Stimulated activated CD4-positive, alpha-beta T cell treated with anti-CD3 and anti-CD28 coated beads, Interleukin-15, amount 100 ng/mL, for 1 hour (primary cell): ENCODE measurements around the gene CEP350.
A peak's percentile ranks its signal among the peaks of the same experiment; 100 is the strongest.

ENCODE experiments used
- DNase-seq, 2 donors: peaks; one replicate each; pipeline ENCODE4 v3.0.0-alpha.2; 2020; ENCODE audit warnings: low read depth in 1 of 2, low spot score in 1 of 2

The CEP350 gene, protein sequence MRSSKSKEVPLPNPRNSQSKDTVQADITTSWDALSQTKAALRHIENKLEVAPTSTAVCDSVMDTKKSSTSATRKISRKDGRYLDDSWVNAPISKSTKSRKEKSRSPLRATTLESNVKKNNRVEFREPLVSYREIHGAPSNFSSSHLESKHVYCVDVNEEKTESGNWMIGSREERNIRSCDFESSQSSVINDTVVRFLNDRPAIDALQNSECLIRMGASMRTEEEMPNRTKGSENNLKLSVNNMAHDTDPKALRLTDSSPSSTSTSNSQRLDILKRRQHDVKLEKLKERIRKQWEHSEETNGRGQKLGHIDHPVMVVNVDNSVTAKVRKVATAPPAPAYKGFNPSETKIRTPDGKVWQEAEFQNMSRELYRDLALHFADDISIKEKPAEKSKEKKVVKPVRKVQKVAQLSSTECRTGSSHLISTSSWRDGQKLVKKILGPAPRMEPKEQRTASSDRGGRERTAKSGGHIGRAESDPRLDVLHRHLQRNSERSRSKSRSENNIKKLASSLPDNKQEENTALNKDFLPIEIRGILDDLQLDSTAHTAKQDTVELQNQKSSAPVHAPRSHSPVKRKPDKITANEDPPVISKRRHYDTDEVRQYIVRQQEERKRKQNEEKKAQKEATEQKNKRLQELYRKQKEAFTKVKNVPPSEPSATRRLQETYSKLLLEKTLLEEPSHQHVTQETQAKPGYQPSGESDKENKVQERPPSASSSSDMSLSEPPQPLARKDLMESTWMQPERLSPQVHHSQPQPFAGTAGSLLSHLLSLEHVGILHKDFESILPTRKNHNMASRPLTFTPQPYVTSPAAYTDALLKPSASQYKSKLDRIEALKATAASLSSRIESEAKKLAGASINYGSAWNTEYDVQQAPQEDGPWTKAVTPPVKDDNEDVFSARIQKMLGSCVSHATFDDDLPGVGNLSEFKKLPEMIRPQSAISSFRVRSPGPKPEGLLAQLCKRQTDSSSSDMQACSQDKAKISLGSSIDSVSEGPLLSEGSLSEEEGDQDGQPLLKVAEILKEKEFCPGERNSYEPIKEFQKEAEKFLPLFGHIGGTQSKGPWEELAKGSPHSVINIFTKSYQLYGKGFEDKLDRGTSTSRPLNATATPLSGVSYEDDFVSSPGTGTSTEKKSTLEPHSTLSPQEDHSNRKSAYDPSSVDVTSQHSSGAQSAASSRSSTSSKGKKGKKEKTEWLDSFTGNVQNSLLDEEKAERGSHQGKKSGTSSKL (N-terminal part only)

DNA sequence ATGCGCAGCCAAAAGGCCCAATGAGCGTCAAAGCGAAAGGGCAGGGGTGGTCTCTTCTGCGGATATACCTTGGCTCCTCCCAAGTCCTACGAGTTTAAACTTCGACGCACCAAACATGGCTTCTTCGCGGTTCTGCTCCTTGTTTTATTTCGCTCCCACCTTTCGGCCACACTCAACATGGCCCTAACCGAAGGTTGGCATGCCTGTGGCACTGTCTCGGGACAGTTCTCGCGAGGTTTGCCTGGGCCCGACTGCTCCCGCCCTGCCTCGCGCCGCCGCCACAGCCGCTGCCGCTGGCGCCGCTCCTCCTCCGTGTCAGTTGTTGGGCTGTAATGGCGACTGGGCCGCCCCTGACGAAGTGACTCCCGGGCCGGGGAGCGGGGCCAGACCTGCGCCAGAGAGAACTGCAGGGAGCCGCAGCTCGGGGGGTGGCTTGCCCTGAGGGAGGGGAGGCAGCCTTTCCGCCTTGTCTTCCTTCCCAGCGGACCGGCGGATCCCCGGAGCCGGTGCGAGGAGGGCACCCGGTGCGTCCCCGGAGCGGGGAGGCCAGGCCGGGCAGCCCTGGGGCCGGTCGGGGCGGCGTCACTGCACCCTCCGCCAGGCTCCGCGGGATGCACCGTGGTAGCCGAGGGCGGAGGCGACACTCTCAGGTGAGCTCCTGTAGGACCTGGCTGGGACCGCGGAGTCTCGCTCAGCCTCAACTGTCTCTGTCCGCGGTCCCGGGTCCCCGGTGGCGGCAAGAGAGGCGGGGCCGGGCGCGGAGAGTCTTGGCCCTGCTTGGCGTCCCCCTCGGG, at the start of gene CEP350:
Gene CEP350, plus strand, starts transcription at position 318 of the 794 bp plus-strand sequence. CDS start 31,372 bp downstream, outside the sequence.
- DNase-seq, result peak; percentile 92

DNA sequence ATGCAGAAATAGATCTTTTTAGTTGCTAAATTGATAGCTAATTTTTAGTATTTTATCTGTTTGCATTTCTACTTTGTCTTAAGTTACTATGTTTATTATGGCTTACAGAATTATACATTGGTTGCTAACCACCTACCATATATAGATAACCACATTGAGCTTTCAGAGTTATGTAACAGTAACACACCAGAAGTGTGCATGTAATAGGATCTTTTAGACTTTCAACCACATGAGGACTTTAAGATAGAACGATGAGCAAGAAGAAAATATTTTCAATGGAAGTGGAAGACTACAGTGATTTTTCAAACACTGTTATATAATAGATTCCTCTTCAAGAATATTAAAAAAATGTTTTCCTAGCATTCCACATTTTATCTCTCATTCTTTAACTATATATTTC, 43.7 kb upstream of the CEP350 start:
- DNase-seq, result no peak

DNA sequence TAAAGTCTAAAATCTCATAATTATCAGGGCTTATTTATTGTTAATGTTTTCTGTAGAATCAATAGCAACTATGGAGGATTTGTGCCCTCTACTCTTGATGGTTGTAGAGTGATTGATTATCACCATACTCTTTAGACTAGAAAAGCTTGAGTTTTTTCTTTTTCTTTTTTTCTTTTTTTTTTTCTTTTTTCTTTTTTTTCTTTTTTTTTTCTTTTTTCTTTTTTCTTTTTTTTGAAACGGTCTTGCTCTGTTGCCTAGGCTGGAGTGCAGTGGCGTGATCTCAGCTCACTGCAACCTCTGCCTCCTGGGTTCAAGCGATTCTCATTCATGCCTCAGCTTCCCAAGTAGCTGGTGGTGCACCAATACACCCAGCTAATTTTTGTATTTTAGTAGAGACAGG, 42.8 kb upstream of the CEP350 start:
- DNase-seq, result no peak

DNA sequence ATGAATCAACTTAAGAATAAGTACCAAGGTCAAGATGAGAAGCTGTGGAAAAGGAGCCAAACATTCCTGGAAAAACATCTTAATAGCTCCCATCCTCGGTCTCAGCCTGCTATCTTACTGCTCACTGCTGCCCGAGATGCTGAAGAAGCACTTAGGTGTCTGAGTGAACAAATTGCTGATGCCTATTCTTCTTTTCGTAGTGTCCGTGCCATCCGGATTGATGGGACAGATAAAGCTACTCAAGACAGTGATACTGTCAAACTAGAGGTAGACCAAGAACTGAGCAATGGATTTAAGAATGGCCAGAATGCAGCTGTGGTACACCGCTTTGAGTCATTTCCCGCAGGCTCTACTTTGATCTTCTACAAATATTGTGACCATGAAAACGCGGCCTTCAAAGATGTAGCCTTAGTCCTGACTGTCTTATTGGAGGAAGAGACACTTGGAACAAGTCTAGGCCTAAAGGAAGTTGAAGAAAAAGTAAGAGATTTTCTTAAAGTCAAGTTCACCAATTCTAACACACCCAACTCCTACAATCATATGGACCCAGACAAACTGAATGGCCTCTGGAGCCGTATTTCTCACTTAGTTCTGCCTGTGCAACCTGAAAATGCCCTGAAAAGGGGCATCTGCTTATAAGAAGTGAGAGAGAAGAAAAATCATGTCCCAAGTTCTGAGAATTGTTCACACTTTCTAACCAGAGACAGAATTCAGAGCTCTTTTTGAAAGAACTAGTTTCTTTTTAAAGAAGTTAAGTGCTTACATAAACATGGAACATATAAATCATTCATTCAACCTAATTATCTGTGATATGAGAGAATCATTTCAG, 36.8 kb upstream of the CEP350 start:
- no peak for DNase-seq

DNA sequence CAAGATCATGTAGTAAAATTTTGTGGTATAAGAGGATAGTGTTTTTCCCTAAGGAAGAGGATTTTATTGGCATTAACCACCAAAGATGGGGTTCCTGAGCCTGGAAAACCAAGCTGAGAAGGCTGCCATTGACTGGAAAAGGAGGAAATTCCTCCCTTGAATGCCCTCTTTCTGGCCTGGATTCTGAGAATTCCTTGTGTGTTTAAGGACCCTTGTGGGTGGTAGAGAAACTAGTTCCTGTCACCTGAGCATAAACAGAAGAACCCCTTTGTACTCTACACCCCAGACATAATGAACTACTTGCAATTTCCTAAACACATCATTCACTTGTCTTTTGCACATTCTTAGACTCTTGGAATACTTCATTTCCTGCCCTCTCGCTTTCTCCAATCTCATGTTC, 33.1 kb upstream of the CEP350 start:
- DNase-seq, result no peak

DNA sequence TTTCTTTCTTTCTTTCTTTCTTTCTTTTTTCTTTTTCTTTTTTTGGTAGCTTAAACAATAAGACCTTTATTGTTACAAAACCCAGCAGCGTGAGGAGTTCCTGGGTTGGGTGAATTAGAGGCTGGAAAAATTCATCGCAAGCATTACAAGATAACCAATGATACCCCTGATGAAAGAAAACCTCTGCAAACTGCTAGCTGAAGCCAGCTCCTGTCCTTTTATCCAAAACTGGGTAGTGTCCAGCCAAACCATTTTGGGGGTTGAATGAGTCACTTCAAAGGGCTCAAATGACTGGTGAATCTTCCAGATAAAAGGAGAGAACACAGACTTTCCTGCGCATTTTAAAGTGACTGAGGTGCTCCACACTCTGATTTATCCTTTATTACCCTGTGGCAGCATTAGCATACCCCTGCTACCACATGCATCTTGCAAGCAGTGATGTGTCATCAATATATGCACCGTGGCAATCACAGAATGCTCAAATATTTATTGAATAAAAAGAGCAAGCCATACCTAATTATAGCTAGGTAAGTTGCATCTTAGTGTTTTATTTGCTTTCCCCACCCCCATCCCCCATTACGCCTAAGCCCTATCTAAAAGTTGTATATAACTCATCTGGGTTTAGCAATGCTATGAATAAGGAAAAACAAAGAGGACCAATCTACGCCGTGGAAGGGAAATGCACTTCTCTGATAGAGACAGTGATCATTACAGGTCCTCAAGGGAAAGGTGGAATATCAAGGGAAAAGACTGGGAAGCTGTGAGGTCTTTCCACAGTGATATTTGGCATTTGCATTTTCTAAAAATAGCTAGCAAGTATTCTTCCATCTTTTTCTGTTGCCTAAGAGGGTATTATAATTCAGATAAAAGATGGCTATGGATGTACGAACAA, 32.4 kb upstream of the CEP350 start:
- no peak for DNase-seq

DNA sequence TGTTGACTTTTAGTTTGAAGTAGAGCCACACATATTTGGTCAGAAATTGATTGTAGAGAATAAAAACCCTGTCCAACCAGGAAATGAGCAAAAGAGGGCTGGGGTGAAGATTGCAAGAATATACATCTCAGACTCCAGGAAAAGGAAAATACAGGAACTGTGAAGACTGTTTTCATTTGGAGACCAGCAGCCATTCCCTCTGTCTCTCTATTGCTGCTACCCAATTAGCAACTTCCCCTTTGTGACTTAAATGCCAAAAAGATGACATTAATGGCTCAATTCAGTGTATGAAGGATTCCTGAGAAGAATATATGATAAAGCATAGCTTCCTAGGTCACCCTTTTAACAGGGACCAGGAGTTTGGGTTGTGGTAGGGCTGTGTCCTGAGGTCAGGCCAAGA, 31.6 kb upstream of the CEP350 start:
- no peak for DNase-seq

DNA sequence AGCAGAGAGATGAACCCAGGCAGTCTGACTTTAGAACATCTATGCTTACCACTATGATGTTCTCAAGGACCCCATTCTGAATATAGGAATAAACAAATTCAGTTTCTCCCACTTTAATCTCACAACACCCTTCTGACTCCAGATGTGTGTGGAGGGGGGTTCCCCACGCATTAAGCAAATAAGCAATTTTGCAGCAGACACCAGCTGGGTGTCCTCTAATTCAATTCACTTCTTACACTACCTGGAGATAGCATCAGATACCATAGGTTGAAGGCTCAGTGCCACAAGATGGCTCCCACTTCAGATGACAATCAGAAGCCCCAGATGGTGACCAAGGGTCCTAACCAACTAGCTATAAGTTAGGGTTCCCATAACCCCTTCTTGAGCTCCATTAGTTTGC, 30.3 kb upstream of the CEP350 start:
- no peak for DNase-seq

DNA sequence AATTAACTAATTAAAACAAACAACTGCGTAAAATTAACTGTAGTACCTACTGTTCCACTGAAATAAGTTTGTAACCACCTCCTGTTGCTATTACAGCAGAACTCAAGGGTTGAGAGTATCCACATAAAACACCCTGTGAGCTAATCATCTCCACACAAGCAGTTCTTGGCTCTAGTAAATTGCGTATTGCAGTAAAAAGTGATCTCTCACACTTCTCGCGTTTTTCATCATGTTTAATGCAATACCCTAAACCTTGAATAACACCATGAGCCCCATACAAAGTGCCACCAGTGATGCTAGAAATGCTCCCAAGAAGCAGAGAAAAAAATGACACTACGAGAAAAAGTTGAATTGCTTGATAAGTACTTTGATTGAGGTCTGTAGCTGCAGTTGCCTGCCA, 29.3 kb upstream of the CEP350 start:
- no peak for DNase-seq

DNA sequence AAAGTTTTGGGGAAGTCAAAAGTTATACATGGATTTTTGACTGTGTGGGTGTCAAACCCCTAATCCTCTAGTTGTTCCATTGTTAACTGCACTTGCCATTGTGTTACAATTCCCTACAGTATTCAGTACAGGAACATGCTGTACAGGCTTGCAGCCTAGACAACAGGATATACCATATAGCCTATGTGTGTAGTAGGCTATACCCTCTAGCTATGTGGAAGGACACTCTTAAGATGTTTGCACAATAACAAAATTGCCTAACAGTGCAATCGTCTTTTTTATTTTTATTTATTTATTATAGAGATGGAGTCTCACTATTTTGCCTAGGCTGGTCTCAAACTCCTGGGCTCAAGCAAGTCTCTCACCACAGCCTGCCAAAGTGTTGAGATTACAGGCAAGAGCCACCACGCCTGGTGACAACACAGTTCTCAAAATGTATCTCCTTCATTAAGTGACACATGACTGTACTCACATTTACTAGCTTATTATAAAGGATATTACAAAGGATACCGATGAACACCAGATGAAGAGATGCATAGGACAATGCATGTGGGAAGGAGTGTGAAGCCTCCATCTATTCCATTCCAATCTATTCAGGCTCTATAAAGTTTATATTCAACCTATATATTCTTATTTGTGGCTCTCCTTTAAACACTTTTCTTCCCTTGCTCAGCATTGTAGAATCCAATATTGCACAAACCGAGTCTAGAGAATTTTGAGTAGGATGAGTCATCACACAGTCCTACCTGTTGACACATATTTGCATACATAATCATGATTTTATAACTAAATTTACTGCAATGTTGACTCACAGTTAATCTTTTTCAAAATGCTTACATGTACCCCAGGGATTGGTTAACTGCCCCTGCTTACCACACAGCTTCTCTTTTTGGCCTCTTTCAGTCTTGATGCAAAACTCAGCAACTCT, 28.4 kb upstream of the CEP350 start:
- no peak for DNase-seq

DNA sequence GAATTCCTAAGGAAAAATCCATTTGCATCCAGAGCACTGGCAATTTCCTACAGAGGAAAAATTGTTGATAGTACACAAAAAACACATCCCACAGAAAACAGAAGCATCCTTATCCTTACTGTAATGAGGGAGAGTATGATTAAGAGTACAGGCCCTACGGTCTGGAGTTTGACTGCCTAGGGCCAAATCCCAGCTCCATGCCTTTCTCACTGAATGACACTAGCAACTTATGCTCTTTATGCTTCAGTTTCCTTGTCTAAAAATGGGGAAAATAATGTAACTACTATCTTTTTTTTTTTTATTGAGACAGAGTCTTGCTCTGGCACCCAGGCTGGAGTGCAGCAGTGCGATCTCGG, 27.8 kb upstream of the CEP350 start:
- no peak for DNase-seq

DNA sequence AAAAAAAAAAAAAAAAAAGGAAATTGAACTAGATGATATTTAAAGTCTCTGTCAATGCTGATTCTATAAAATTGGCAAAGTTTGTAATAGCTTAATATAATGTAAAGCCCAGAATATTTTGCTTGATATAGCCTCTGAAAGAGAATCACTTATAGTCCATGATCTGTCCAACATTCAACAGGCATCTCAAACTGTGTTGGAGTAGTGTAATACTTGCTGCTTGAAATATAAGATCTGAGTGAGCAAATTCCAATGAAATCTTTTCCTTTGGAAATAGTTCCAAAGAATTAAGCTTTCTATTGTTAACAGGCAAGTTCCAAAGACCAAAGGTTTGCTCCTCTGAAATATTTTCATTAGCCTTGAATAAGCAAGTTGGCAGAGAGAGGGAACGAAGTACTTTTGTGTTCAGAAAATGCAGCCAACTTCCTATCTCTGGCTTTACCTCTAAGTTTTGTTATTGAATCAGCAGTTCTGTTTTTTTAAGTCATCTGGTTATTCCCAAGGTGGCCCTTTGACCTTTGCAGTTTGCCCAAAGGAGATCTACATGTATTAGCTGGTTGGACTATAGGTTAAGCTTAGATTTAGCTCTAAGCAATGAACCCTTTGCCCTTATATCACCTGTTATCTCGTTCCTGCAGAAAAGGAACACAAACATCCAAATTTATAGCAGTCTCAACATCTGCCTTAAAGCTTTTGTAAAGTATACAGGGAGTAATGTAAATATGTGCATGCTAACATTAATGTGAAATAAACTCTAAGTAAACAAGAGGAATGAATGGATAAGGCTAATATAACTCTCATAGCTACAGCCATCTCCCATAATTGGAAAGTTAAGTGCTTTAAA, 24.4 kb upstream of the CEP350 start:
- no peak for DNase-seq

DNA sequence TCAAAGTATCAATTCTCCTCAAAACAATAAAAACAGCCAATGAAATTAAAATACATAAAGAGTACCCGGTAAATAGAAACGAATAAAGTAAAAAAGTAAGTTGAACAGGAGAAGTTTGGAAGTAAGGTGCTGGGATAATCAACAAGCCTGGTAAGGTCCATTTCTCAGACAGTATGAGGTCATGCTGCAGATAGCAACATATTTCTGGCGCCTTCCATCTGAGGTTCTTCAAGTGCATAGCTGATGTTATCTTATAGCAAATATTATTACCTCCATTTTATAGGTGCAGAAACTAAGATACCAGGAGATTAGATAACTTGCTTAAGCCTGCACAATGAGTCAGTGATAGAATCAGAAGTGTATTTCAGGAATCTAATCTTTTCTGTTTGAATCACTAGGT, 23.7 kb upstream of the CEP350 start:
- no peak for DNase-seq

DNA sequence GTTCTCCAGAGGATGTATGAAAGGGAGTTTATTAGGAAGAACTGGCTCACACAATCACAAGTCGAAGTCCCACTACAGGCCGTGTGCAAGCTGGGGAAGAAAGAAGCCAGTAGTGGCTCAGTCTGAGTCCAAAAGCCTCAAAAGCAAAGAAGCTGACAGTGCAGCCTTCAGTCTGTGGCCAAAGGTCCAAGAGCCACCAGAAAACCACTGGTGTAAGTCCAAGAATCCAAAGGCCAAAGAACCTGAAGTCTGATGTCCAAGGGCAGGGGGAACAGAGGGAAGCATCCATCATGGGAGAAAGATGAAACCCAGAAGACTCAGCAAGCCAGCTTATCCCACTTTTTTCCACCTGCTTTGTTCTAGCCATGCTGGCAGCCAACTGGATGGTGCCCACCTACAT, 21.4 kb upstream of the CEP350 start:
- DNase-seq, result no peak

DNA sequence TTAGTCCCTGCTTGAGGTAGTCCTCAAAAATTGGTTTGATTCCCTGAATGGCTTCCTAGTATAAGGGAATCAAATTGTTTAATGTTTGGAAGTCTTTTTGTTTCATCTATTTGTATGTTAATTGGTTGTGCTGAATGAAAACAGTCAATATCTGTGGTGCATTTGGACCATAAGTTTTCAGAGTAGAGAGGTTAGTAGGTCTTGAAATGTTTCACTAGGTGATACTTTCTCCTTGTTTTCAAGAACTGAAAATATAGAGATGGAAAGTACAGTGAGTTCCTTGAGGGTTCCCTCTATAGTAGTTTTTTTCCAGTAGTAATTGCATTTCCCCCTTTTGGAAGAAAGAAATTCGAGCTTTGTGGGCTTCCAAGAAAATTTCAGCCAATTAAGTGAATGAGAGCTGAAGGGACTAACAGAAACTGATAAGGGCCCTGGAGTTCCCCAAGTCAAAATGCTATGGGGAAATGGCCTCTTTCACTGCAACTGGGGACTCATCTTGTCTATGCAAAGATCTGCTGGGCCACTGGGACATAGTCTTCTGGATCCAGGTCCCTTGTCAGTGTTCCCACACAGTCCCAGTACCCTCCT, 18.6 kb upstream of the CEP350 start:
- DNase-seq, result no peak

DNA sequence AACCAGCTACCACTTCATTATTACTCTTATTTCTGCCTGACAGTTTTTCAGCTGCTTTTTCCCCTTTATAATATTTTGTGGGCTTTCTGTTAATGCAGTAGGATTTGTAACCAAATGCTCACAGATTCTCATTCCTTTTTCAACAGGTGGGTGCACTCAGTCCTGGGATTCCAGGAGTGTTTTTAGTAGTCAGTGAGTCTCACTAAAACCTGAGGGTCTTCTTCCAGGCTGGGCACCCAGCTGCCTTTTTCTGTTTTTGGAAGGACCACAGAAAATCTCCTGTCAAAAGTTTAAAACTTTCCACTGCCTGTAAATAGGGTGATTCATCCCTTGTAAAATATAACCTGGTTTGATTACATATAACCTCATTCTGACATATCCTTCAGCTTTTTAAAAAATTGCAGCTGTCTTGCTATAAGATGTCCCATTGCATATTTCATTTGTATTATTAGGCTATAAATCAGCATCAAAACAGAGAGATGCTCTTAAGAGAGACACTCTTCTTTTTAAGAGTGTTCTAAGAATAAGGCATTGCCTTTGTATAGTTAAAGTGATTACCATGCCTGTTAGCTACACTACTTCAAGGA, 16.8 kb upstream of the CEP350 start:
- no peak for DNase-seq
